HEK293T (cell line): ENCODE measurements around the gene HACD1.

Source experiments
- FOXK2 ChIP-seq: fragments of 450-650 bp; IDR thresholded peaks from 2 replicates; pipeline ENCODE4 v1.6.1; 2016; ENCODE audit warnings: mild to moderate bottlenecking
- FOXM1 ChIP-seq: fragments of 450-650 bp; IDR thresholded peaks from 2 replicates; pipeline ENCODE4 v1.6.1; 2017; ENCODE audit warnings: mild to moderate bottlenecking, borderline replicate concordance
- LEF1 ChIP-seq: fragments of 450-650 bp; IDR thresholded peaks from 2 replicates; pipeline ENCODE4 v1.6.1; 2017; ENCODE audit warnings: mild to moderate bottlenecking, borderline replicate concordance
- NFRKB ChIP-seq: fragments of 450-650 bp; IDR thresholded peaks from 2 replicates; pipeline ENCODE4 v1.6.1; 2016; ENCODE audit warnings: mild to moderate bottlenecking, moderate library complexity
- SP1 ChIP-seq: fragments of 450-650 bp; IDR thresholded peaks from 2 replicates; pipeline ENCODE4 v1.6.1; 2017
- ZNF384 ChIP-seq: fragments of 450-650 bp; IDR thresholded peaks from 2 replicates; pipeline ENCODE4 v1.6.1; 2016

DNA sequence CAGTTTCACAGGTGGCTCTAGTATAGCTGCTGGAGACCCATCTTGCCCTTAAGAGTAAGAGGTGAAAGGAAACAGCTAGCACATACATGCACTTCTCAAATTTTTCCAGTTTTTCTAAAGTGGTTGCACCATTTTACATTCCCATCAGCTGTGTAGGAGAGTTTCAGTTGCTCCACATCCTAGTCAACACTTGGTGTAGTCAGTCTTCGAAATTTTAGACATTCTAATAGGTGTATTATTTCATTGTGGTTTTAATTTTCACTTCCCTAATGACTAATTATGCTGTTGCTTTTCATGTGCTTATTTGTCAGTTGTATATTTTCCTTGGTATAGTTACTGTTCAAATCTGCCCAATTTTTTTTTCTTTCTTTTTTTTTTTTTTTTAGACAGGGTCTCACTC, 9.5 kb upstream of the HACD1 start:
- TF ChIP-seq LEF1 (no peak), SP1 (no peak), FOXM1 (no peak), ZNF384 (no peak), NFRKB (no peak), FOXK2 (no peak)
